DND-41 (cell line): ENCODE data around the gene PKD1L1.

ENCODE experiments used
- ATAC-seq: fragments of 200-7000 bp; cut with Tn5 transposase; 3 replicates; pipeline ENCODE4 v1.9.1; 2021; ENCODE audit warnings: low read depth; ENCODE audit not compliant: insufficient read depth
- DNase-seq: peaks from one replicate; pipeline ENCODE4 v3.0.0-alpha.2; 2020
- H2AFZ ChIP-seq: 2 replicates; pipeline ENCODE4 v1.6.0; 2012; ENCODE audit warnings: low read depth, low read length
- H3K27ac ChIP-seq: 2 replicates; pipeline ENCODE4 v1.5.1; 2012; ENCODE audit warnings: low read length, inconsistent platforms
- H3K27me3 ChIP-seq: fragments of 200-600 bp; sonication (generic); 2 replicates; pipeline ENCODE4 v1.6.0; 2012; ENCODE audit warnings: low read length, mild to moderate bottlenecking, inconsistent platforms; ENCODE audit not compliant: insufficient read depth, poor library complexity
- H3K36me3 ChIP-seq: 2 replicates; pipeline ENCODE4 v1.5.1; 2012; ENCODE audit warnings: low read length, inconsistent platforms; ENCODE audit not compliant: insufficient read depth
- H3K4me1 ChIP-seq: 2 replicates; pipeline ENCODE4 v1.5.1; 2012; ENCODE audit warnings: mild to moderate bottlenecking, low read length; ENCODE audit not compliant: insufficient read depth
- H3K4me2 ChIP-seq: 2 replicates; pipeline ENCODE4 v1.6.0; 2012; ENCODE audit warnings: mild to moderate bottlenecking, moderate library complexity, low read length, inconsistent platforms; ENCODE audit not compliant: insufficient read depth
- H3K4me3 ChIP-seq, 2 experiments: fragments of 200-600 bp in 1 of 2; shearing (Covaris generic) in 1 of 2; 2 replicates each; pipeline ENCODE4 v1.5.1; 2012 to 2016; ENCODE audit warnings: inconsistent platforms in 2 of 2, low read length in 2 of 2, mild to moderate bottlenecking in 2 of 2, low read depth in 1 of 2, moderate library complexity in 1 of 2
- H3K79me2 ChIP-seq: 2 replicates; pipeline ENCODE4 v1.6.0; 2012; ENCODE audit warnings: low read length, inconsistent platforms; ENCODE audit not compliant: insufficient read depth
- H3K9ac ChIP-seq: 2 replicates; pipeline ENCODE4 v1.6.0; 2012; ENCODE audit warnings: low read depth, mild to moderate bottlenecking, inconsistent platforms, low read length, moderate library complexity
- H3K9me3 ChIP-seq: 2 replicates; pipeline ENCODE4 v1.5.1; 2012; ENCODE audit warnings: low read length, moderate library complexity, mild to moderate bottlenecking, inconsistent platforms; ENCODE audit not compliant: insufficient read depth, severe bottlenecking
- H4K20me1 ChIP-seq: 2 replicates; pipeline ENCODE4 v1.6.0; 2012; ENCODE audit warnings: low read length; ENCODE audit not compliant: insufficient read depth
- CTCF ChIP-seq: IDR thresholded peaks from 2 replicates; pipeline ENCODE4 v1.5.1; 2012; ENCODE audit warnings: borderline replicate concordance, low read length, moderate library complexity, mild to moderate bottlenecking; ENCODE audit not compliant: poor library complexity, severe bottlenecking; ENCODE audit errors: extremely low read depth
- EZH2 ChIP-seq: IDR thresholded peaks from 3 replicates; pipeline ENCODE4 v1.6.1; 2012; ENCODE audit warnings: borderline replicate concordance, low read depth, mild to moderate bottlenecking, moderate library complexity, low read length, inconsistent platforms; ENCODE audit not compliant: severe bottlenecking

The PKD1L1 gene

GRCh38 chr7:47889723-47890122 is 58.5 kb downstream of the PKD1L1 start:
- Histone ChIP-seq H3K9me3 (no peaks in the 10 kb centered on the region), H3K36me3 (no peaks in the 10 kb centered on the region), H3K4me1 (no peaks in the 10 kb centered on the region), H3K4me2 (no peak overlapping the region), H2AFZ (no peak overlapping the region), H3K27ac (no peak overlapping the region), H3K4me3 (no peak overlapping the region), H4K20me1 (no peaks in the 10 kb centered on the region), H3K27me3 (no peaks in the 10 kb centered on the region), H3K79me2 (no peaks in the 10 kb centered on the region), H3K9ac (no peak overlapping the region)
- ATAC-seq (no peak), DNase-seq (no peak)
- TF ChIP-seq EZH2 = no peak
- no peak for TF ChIP-seq CTCF

- H3K36me3 ChIP-seq = no peaks in the 10 kb centered on the region
- no peak overlapping the region for H2AFZ ChIP-seq
- ATAC-seq = no peak
- H3K4me2 ChIP-seq = no peak overlapping the region
- H3K9me3 ChIP-seq = no peaks in the 10 kb centered on the region
- no peaks in the 10 kb centered on the region for H4K20me1 ChIP-seq
- no peaks in the 10 kb centered on the region for H3K79me2 ChIP-seq
- no peak overlapping the region for H3K9ac ChIP-seq
- H3K27ac ChIP-seq = no peak overlapping the region
- H3K4me1 ChIP-seq = no peaks in the 10 kb centered on the region
- TF ChIP-seq CTCF (no peak), EZH2 (no peak)
- no peak overlapping the region for H3K4me3 ChIP-seq
- no peaks in the 10 kb centered on the region for H3K27me3 ChIP-seq
- DNase-seq = no peak
Measured at GRCh38 chr7:47888371-47889265, 59.6 kb downstream of the PKD1L1 start.

GRCh38 chr7:47887016-47887640 is 61.1 kb downstream of the PKD1L1 start:
- H3K4me2 ChIP-seq = no peak overlapping the region
- no peaks in the 10 kb centered on the region for H3K4me1 ChIP-seq
- no peak overlapping the region for H3K27ac ChIP-seq
- no peak for TF ChIP-seq EZH2
- no peak for TF ChIP-seq CTCF
- no peaks in the 10 kb centered on the region for H3K27me3 ChIP-seq
- no peak overlapping the region for H2AFZ ChIP-seq
- ATAC-seq (no peak), DNase-seq (no peak)
- no peaks in the 10 kb centered on the region for H3K36me3 ChIP-seq
- no peak overlapping the region for H3K4me3 ChIP-seq
- no peaks in the 10 kb centered on the region for H3K79me2 ChIP-seq
- H3K9me3 ChIP-seq = no peaks in the 10 kb centered on the region
- H4K20me1 ChIP-seq = no peaks in the 10 kb centered on the region
- H3K9ac ChIP-seq = no peak overlapping the region
